Measurements from ENCODE around the gene SUCLG2. TPM values are rescaled to one million over a fixed set of nuclear protein-coding genes. Genes with fewer than 3 reads are reported as not detected.

SUCLG2 gene
- total RNA-seq, 1 donor from 2014 or later = 104 TPM

- no peak for DNase-seq (ENCODE audit: low spot score)
Measured at GRCh38 chr3:67649681-67650080, 4.7 kb downstream of the SUCLG2 start.

GRCh38 chr3:67648701-67649100, 5.7 kb downstream of the SUCLG2 start:
- no peak for DNase-seq (ENCODE audit: low spot score)

- peak; percentile 18 for DNase-seq (ENCODE audit: low spot score)
Measured at GRCh38 chr3:67648229-67648628, 6.2 kb downstream of the SUCLG2 start.

- peak; percentile 62 for DNase-seq (ENCODE audit: low spot score)
Measured at GRCh38 chr3:67647390-67647878, 7.0 kb downstream of the SUCLG2 start.

- DNase-seq (ENCODE audit: low spot score) = peak; percentile 16
Measured at GRCh38 chr3:67646586-67647234, 7.7 kb downstream of the SUCLG2 start.

- DNase-seq (ENCODE audit: low spot score) = no peak
Measured at GRCh38 chr3:67644827-67645226, 9.6 kb downstream of the SUCLG2 start.

- DNase-seq (ENCODE audit: low spot score) = peak; percentile 60
Measured at GRCh38 chr3:67642734-67643133, 11.7 kb downstream of the SUCLG2 start.

GRCh38 chr3:67642190-67642589, 12.2 kb downstream of the SUCLG2 start:
- DNase-seq (ENCODE audit: low spot score) = no peak

GRCh38 chr3:67641451-67641850, 13.0 kb downstream of the SUCLG2 start:
- no peak for DNase-seq (ENCODE audit: low spot score)

GRCh38 chr3:67640023-67640660, 14.3 kb downstream of the SUCLG2 start:
- DNase-seq (ENCODE audit: low spot score) = no peak

- DNase-seq (ENCODE audit: low spot score) = no peak
Measured at GRCh38 chr3:67637255-67637900, 17.0 kb downstream of the SUCLG2 start.

GRCh38 chr3:67635806-67636205, 18.6 kb downstream of the SUCLG2 start:
- DNase-seq (ENCODE audit: low spot score) = no peak

GRCh38 chr3:67635257-67635656, 19.2 kb downstream of the SUCLG2 start:
- no peak for DNase-seq (ENCODE audit: low spot score)

GRCh38 chr3:67630666-67631362, 23.6 kb downstream of the SUCLG2 start:
- no peak for DNase-seq (ENCODE audit: low spot score)

GRCh38 chr3:67624687-67625086, 29.7 kb downstream of the SUCLG2 start:
- DNase-seq (ENCODE audit: low spot score) = no peak

- no peak for DNase-seq (ENCODE audit: low spot score)
Measured at GRCh38 chr3:67624078-67624477, 30.3 kb downstream of the SUCLG2 start.

GRCh38 chr3:67622652-67623051, 31.8 kb downstream of the SUCLG2 start:
- no peak for DNase-seq (ENCODE audit: low spot score)

- DNase-seq (ENCODE audit: low spot score) = no peak
Measured at GRCh38 chr3:67620869-67621268, 33.5 kb downstream of the SUCLG2 start.

- no peak for DNase-seq (ENCODE audit: low spot score)
Measured at GRCh38 chr3:67619991-67620390, 34.4 kb downstream of the SUCLG2 start.

- no peak for DNase-seq (ENCODE audit: low spot score)
Measured at GRCh38 chr3:67617518-67617917, 36.9 kb downstream of the SUCLG2 start.

GRCh38 chr3:67616046-67616445, 38.4 kb downstream of the SUCLG2 start:
- no peak for DNase-seq (ENCODE audit: low spot score)

- no peak for DNase-seq (ENCODE audit: low spot score)
Measured at GRCh38 chr3:67614195-67614594, 40.2 kb downstream of the SUCLG2 start.
